Measurements from ENCODE around the gene EML6. TPM values are rescaled to one million over a fixed set of nuclear protein-coding genes. Genes with fewer than 3 reads are reported as not detected.

The EML6 gene
- total RNA-seq, 1 experiment from 2014 or later, result 6.6 TPM

DNA sequence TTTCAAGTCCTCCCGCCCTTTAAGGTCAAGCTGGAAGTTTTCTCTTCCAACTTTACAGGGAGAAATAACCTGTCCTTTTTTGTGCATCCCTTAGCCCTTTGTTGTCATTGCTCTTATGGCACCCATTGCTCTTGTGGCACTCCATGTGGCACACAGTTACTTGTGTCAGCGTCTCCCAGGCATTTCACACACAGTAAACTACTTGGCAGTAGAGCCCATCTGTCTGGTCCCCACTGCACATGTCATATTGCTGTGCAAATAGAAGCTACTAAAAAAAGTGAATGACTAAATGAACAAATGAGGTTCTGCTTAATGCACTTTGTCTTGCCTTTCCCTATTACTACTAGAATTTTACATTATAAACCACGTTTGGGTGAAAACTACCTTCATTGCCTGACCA is 149.3 kb downstream of the EML6 start:
- CTCF ChIA-PET, result no interaction called here
- ATAC-seq (no peak), DNase-seq (ENCODE audit: low read depth, low spot score) (no peak)
- no peaks in the 10 kb centered on the region for H3K4me1 ChIP-seq (ENCODE audit: control insufficient read depth in 1 of 2, insufficient read depth in 2 of 2, low read length in 2 of 2)
- no peaks in the 10 kb centered on the region for H3K9me3 ChIP-seq (ENCODE audit: control insufficient read depth in 1 of 2, insufficient read depth in 1 of 2, low read depth in 1 of 2, low read length in 2 of 2)
- no peak overlapping the region for H3K27ac ChIP-seq (ENCODE audit: low read depth, low read length)
- TF ChIP-seq EZH2phosphoT487 (IDR thresholded peaks at IDR 0.05; ENCODE audit: borderline replicate concordance), result no peak
- no peak for TF ChIP-seq ZFX (IDR thresholded peaks at IDR 0.05)
- TF ChIP-seq TCF7L2 (IDR thresholded peaks at IDR 0.05; ENCODE audit: borderline replicate concordance, extremely low read depth, insufficient read depth, insufficient read length), result no peak
- TF ChIP-seq POLR2A (IDR thresholded peaks at IDR 0.05; ENCODE audit: borderline replicate concordance, extremely low read depth, insufficient read depth, insufficient read length), result no peak
- TF ChIP-seq ELF1 (IDR thresholded peaks at IDR 0.05; ENCODE audit: borderline replicate concordance, low read depth), result no peak
- TF ChIP-seq JUND (IDR thresholded peaks at IDR 0.05), result no peak
- no peak for TF ChIP-seq YY1 (IDR thresholded peaks at IDR 0.05; ENCODE audit: extremely low read depth, insufficient replicate concordance, low read depth, low read length)
- TF ChIP-seq EZH2 (IDR thresholded peaks at IDR 0.05), result no peak
- TF ChIP-seq FOSL1 (IDR thresholded peaks at IDR 0.05; ENCODE audit: low read depth), result no peak
- TF ChIP-seq RAD21 (IDR thresholded peaks at IDR 0.05; ENCODE audit: low read depth), result no peak
- no peak for TF ChIP-seq CTCF (IDR thresholded peaks at IDR 0.05 in 2 of 3, conservative IDR thresholded peaks at IDR 0.05 in 1 of 3; ENCODE audit: borderline replicate concordance in 1 of 3, insufficient read depth in 1 of 3, low read depth in 2 of 3, low read length in 2 of 3)
- TF ChIP-seq, protein P1, sequence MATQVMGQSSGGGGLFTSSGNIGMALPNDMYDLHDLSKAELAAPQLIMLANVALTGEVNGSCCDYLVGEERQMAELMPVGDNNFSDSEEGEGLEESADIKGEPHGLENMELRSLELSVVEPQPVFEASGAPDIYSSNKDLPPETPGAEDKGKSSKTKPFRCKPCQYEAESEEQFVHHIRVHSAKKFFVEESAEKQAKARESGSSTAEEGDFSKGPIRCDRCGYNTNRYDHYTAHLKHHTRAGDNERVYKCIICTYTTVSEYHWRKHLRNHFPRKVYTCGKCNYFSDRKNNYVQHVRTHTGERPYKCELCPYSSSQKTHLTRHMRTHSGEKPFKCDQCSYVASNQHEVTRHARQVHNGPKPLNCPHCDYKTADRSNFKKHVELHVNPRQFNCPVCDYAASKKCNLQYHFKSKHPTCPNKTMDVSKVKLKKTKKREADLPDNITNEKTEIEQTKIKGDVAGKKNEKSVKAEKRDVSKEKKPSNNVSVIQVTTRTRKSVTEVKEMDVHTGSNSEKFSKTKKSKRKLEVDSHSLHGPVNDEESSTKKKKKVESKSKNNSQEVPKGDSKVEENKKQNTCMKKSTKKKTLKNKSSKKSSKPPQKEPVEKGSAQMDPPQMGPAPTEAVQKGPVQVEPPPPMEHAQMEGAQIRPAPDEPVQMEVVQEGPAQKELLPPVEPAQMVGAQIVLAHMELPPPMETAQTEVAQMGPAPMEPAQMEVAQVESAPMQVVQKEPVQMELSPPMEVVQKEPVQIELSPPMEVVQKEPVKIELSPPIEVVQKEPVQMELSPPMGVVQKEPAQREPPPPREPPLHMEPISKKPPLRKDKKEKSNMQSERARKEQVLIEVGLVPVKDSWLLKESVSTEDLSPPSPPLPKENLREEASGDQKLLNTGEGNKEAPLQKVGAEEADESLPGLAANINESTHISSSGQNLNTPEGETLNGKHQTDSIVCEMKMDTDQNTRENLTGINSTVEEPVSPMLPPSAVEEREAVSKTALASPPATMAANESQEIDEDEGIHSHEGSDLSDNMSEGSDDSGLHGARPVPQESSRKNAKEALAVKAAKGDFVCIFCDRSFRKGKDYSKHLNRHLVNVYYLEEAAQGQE (IDR thresholded peaks at IDR 0.05; ENCODE audit: low read depth), result no peak
- TF ChIP-seq POLR2AphosphoS5 (IDR thresholded peaks at IDR 0.05; ENCODE audit: low read depth, low read length), result no peak
- TF ChIP-seq ZNF274 (IDR thresholded peaks at IDR 0.05; ENCODE audit: low read depth, low read length), result no peak
- no peak for TF ChIP-seq CEBPB (IDR thresholded peaks at IDR 0.05; ENCODE audit: low read depth)
- no peak for TF ChIP-seq CBX3 (IDR thresholded peaks at IDR 0.05; ENCODE audit: low read depth)
- TF ChIP-seq, protein P2, sequence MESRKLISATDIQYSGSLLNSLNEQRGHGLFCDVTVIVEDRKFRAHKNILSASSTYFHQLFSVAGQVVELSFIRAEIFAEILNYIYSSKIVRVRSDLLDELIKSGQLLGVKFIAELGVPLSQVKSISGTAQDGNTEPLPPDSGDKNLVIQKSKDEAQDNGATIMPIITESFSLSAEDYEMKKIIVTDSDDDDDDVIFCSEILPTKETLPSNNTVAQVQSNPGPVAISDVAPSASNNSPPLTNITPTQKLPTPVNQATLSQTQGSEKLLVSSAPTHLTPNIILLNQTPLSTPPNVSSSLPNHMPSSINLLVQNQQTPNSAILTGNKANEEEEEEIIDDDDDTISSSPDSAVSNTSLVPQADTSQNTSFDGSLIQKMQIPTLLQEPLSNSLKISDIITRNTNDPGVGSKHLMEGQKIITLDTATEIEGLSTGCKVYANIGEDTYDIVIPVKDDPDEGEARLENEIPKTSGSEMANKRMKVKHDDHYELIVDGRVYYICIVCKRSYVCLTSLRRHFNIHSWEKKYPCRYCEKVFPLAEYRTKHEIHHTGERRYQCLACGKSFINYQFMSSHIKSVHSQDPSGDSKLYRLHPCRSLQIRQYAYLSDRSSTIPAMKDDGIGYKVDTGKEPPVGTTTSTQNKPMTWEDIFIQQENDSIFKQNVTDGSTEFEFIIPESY (IDR thresholded peaks at IDR 0.05; ENCODE audit: extremely low read depth, insufficient replicate concordance, low read length), result no peak
- no peak for TF ChIP-seq EGR1 (IDR thresholded peaks at IDR 0.05; ENCODE audit: low read depth)
- H4K20me1 ChIP-seq (ENCODE audit: insufficient read depth), result no peaks in the 10 kb centered on the region
- H3K9ac ChIP-seq (ENCODE audit: low read length), result no peak overlapping the region
- no TSS peak for BruUV-seq (replicated peaks)
- POLR2A ChIA-PET, result no interaction called here
- no peak overlapping the region for H3K4me2 ChIP-seq (ENCODE audit: low read length)
- no peaks in the 10 kb centered on the region for H3K36me3 ChIP-seq (ENCODE audit: control insufficient read depth in 1 of 2, insufficient read depth in 2 of 2, low read length in 2 of 2)
- H3K4me3 ChIP-seq (replicated peaks in 1 of 2; ENCODE audit: low read depth in 1 of 2, low read length in 2 of 2), result no peak overlapping the region
- no peak overlapping the region for H2AFZ ChIP-seq (ENCODE audit: low read depth, low read length, poor library complexity, severe bottlenecking)
- RAD21 ChIA-PET (ENCODE audit: low non-redundant PET in 1 of 2, low total read pairs in 2 of 2, uncharacterized antibody in 2 of 2, unreplicated experiment in 2 of 2), result no interaction called here
- no peaks in the 10 kb centered on the region for H3K79me2 ChIP-seq (ENCODE audit: insufficient read depth, low read length)
- no peaks in the 10 kb centered on the region for H3K9me2 ChIP-seq (ENCODE audit: insufficient read depth)
- no peaks in the 10 kb centered on the region for H3K27me3 ChIP-seq (ENCODE audit: insufficient read depth, low read length)
- intact Hi-C loops (cut with micrococcal nuclease), result no loop called here

Measured in HCT116 (cell line).